ENCODE data around the gene MAPK11.
A peak's percentile ranks its signal among the peaks of the same experiment; 100 is the strongest.

Gene MAPK11

DNA sequence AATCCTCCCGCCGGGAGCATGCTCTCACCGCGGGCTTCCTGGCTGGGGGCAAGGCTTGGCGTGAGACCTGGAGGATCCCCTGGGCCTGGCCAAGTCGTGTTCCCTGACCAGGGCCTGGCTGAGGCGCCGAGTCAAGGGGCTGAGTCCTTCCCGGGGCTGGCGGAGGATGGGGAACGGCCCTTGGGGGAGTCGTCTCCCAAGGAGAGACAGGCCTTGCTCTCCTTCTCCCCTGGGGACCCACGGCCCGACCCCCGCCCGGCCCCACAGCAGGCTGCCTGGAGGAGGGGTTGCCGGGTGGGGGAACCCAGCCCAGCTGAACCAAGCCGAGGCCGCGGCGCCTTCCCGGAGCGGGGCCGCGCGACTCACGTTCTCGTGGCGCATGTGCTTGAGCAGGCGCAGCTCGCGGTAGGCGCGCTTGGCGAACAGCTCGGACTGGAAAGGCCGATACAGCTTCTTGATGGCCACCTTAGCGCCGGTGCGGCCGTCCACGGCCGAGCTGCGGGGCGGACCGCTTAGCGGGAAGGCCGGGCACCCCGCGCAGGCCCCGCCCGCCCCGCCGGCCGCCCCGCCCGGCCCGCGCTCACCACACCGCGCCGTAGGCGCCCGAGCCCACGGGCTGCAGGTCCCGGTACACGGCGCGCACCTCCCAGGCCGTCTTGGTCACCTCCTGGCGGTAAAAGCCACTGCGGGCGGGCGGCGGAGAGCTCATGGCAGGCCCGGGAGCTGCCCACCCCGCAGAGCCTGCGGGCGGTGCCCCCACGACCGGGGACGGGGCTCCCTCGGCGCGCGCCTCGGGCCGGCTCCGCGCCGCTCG, 9.2 kb downstream of the MAPK11 start:
- peak overlapping the region; percentile 68 for H3K4me3 ChIP-seq (replicated peaks; ENCODE audit: low read depth, low read length)
- TF ChIP-seq, protein P1, sequence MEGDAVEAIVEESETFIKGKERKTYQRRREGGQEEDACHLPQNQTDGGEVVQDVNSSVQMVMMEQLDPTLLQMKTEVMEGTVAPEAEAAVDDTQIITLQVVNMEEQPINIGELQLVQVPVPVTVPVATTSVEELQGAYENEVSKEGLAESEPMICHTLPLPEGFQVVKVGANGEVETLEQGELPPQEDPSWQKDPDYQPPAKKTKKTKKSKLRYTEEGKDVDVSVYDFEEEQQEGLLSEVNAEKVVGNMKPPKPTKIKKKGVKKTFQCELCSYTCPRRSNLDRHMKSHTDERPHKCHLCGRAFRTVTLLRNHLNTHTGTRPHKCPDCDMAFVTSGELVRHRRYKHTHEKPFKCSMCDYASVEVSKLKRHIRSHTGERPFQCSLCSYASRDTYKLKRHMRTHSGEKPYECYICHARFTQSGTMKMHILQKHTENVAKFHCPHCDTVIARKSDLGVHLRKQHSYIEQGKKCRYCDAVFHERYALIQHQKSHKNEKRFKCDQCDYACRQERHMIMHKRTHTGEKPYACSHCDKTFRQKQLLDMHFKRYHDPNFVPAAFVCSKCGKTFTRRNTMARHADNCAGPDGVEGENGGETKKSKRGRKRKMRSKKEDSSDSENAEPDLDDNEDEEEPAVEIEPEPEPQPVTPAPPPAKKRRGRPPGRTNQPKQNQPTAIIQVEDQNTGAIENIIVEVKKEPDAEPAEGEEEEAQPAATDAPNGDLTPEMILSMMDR (IDR thresholded peaks at IDR 0.05; ENCODE audit: low read length, missing control alignments): no peak
- peak; percentile 71 for DNase-seq (ENCODE audit: low read depth)

DNA sequence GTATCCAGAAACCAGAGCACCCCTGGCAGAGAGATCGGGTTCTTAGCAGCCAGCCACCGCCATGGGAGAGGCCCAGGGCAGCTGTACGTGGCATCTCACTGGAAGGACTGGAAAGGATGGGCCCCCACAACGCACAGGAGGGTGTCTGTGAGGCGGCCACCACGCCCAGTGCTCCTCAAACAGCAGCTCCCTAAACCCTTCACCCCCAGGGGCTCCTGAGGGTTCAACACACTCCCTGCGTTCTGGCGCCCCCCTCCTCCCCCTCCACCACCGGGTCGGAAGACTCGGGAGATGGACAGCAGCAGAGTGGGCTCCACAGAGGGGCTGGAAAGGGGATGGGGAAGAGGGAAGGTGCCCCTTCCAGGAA, 9.8 kb downstream of the MAPK11 start:
- peak overlapping the region; percentile 68 for H3K4me3 ChIP-seq (replicated peaks; ENCODE audit: low read depth, low read length)
- no peak for DNase-seq (ENCODE audit: low read depth)
- TF ChIP-seq, protein P1 (IDR thresholded peaks at IDR 0.05; ENCODE audit: low read length, missing control alignments): no peak

- TF ChIP-seq, protein P1 (IDR thresholded peaks at IDR 0.05; ENCODE audit: low read length, missing control alignments): no peak
- no peak overlapping the region for H3K4me3 ChIP-seq (replicated peaks; ENCODE audit: low read depth, low read length)
- DNase-seq (ENCODE audit: low read depth): no peak
Observed at GRCh38 chr22:50259302-50259701, 10.9 kb downstream of the MAPK11 start.

GRCh38 chr22:50258361-50259292, 11.6 kb downstream of the MAPK11 start:
- no peak overlapping the region for H3K4me3 ChIP-seq (replicated peaks; ENCODE audit: low read depth, low read length)
- TF ChIP-seq, protein P1 (IDR thresholded peaks at IDR 0.05; ENCODE audit: low read length, missing control alignments): no peak
- no peak for DNase-seq (ENCODE audit: low read depth)

DNA sequence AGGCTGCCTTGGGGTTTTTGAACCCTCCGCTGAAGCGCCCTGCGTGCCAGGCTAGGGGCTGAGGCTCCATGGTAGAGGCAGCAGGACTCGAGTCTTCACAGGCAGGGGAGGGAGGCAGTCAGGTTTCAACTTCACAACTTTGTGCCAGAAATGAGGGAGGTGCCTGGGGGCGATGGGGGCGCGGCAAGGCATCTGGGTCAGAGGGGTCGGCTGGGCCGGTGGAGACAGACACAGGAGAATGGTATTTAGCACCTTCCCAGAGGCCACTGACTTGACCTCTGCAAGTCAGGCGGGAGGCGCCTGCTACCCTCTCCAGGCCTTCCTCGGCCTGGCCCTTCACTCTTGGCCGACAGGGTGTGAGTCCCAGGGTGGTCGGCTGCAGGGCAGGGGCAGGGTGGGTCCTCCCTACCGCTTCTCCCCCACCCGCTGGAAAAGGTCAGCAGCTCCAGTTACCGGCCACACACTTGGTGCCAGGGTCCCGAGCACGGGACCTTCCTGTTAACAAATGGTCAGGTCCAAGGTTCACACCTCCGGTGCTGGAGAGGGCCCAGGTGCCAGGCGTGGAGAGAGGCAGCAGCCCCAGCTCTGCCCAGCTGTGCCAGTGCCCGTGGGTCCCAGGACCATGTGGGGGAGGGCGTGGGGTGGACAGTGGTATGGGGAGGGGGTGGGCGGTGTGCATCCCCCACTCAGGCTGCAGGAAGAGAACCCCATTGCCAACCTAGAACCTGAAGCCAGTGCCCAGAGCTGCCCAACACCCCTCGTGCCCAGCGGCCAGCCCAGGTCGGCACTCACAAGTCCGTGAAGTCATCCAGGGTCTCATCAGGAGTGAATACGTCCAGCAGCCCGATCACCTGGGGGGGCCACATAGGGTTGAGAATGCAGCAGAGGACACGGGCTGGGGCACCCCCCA, 12.5 kb downstream of the MAPK11 start:
- TF ChIP-seq, protein P1 (IDR thresholded peaks at IDR 0.05; ENCODE audit: low read length, missing control alignments): no peak
- DNase-seq (ENCODE audit: low read depth): no peak
- no peak overlapping the region for H3K4me3 ChIP-seq (replicated peaks; ENCODE audit: low read depth, low read length)

- DNase-seq (ENCODE audit: low read depth): no peak
- H3K4me3 ChIP-seq (replicated peaks; ENCODE audit: low read depth, low read length): no peak overlapping the region
- TF ChIP-seq, protein P1 (IDR thresholded peaks at IDR 0.05; ENCODE audit: low read length, missing control alignments): no peak
Observed at GRCh38 chr22:50257041-50257440, 13.1 kb downstream of the MAPK11 start.

All from fibroblast of pulmonary artery (primary cell).